Upper lobe of right lung (tissue), 1 donor: ENCODE measurements around the gene SIPA1L3. TPM values are rescaled to one million over a fixed set of nuclear protein-coding genes. Genes with fewer than 3 reads are reported as not detected.

Source experiments
- ATAC-seq: fragments of 200-7000 bp; cut with Tn5 transposase; one replicate; pipeline ENCODE4 v1.9.1; 2020; ENCODE audit warnings: mild to moderate bottlenecking, moderate library complexity
- DNase-seq: peaks from one replicate; pipeline ENCODE4 v3.0.0-alpha.2; 2020
- H3K27ac ChIP-seq: fragments of 200-600 bp; one replicate; pipeline ENCODE4 v1.8.0; 2022
- H3K27me3 ChIP-seq: fragments of 200-600 bp; one replicate; pipeline ENCODE4 v1.8.0; 2022; ENCODE audit warnings: mild to moderate bottlenecking
- H3K36me3 ChIP-seq: fragments of 200-600 bp; one replicate; pipeline ENCODE4 v1.8.0; 2022
- H3K4me1 ChIP-seq: fragments of 200-600 bp; one replicate; pipeline ENCODE4 v1.8.0; 2022
- H3K4me3 ChIP-seq: fragments of 200-600 bp; one replicate; pipeline ENCODE4 v1.8.0; 2022; ENCODE audit warnings: mild to moderate bottlenecking
- H3K9me3 ChIP-seq: fragments of 200-600 bp; one replicate; pipeline ENCODE4 v1.8.0; 2022
- CTCF ChIP-seq: fragments of 200-600 bp; IDR thresholded peaks from one replicate; pipeline ENCODE4 v1.8.0; 2022; ENCODE audit warnings: antibody characterized with exemption
- intact Hi-C: fragments of 100-400 bp; cut with DNase I; formaldehyde crosslinking; loops from one replicate; pipeline ENCODE4 v1.11.0; 2022
- total RNA-seq: library from RNA; stranded (reverse); fragmentation: NEBNext Ultra II Directional; extraction: Animal tissue kit (Norgen Biotek cat#: 25700); gene quantifications from one replicate; pipeline ENCODE4 v1.2.1, GENCODE V29; 2021
- donor health status: DM: no; HTN: yes; CAD: no; lungs with severe emphysema.

SIPA1L3 gene
- total RNA-seq, 1 donor from 2014 or later = 66.3 TPM

GRCh38 chr19:38030686-38031422 is 123.8 kb downstream of the SIPA1L3 start:
- no peak for ATAC-seq
- DNase-seq = no peak
- H3K4me3 ChIP-seq = no peak overlapping the region
- peaks cover 22% of the 10 kb centered on the region for H3K4me1 ChIP-seq
- intact Hi-C loops = no loop called here
- H3K9me3 ChIP-seq = no peaks in the 10 kb centered on the region
- TF ChIP-seq CTCF = no peak
- no peak overlapping the region for H3K27ac ChIP-seq
- no peaks in the 10 kb centered on the region for H3K36me3 ChIP-seq
- no peaks in the 10 kb centered on the region for H3K27me3 ChIP-seq

- no peak for TF ChIP-seq CTCF
- H3K4me3 ChIP-seq = no peak overlapping the region
- no peaks in the 10 kb centered on the region for H3K27me3 ChIP-seq
- ATAC-seq = no peak
- H3K4me1 ChIP-seq = peaks cover 20% of the 10 kb centered on the region
- H3K9me3 ChIP-seq = no peaks in the 10 kb centered on the region
- intact Hi-C loops = no loop called here
- DNase-seq = no peak
- no peaks in the 10 kb centered on the region for H3K36me3 ChIP-seq
- H3K27ac ChIP-seq = no peak overlapping the region
These were observed 124.4 kb downstream of the SIPA1L3 start for GRCh38 chr19:38031423-38031770.

GRCh38 chr19:38032151-38032550 is 125.1 kb downstream of the SIPA1L3 start:
- ATAC-seq (no peak), DNase-seq (no peak)
- Histone ChIP-seq H3K27ac (no peak overlapping the region), H3K4me3 (no peak overlapping the region), H3K9me3 (no peaks in the 10 kb centered on the region), H3K36me3 (no peaks in the 10 kb centered on the region), H3K27me3 (no peaks in the 10 kb centered on the region), H3K4me1 (peaks cover 20% of the 10 kb centered on the region)
- no peak for TF ChIP-seq CTCF
- intact Hi-C loops = no loop called here

GRCh38 chr19:38032951-38033350 is 125.9 kb downstream of the SIPA1L3 start:
- peak overlapping the region; percentile 6 for H3K27ac ChIP-seq
- H3K36me3 ChIP-seq = no peaks in the 10 kb centered on the region

GRCh38 chr19:38033658-38034491 is 126.9 kb downstream of the SIPA1L3 start:
- no peaks in the 10 kb centered on the region for H3K9me3 ChIP-seq
- DNase-seq = no peak
- no peak overlapping the region for H3K27ac ChIP-seq
- intact Hi-C loops = no loop called here
- no peak for TF ChIP-seq CTCF
- H3K4me3 ChIP-seq = no peak overlapping the region
- H3K36me3 ChIP-seq = no peaks in the 10 kb centered on the region
- ATAC-seq = peak; percentile 58
- H3K4me1 ChIP-seq = peaks cover 20% of the 10 kb centered on the region
- no peaks in the 10 kb centered on the region for H3K27me3 ChIP-seq

More at GRCh38 chr19:38032951-38033350, 125.9 kb downstream of the SIPA1L3 start:
- ATAC-seq (no peak), DNase-seq (no peak)
- no peaks in the 10 kb centered on the region for H3K27me3 ChIP-seq
- no peak overlapping the region for H3K4me3 ChIP-seq
- peaks cover 20% of the 10 kb centered on the region for H3K4me1 ChIP-seq
- TF ChIP-seq CTCF = no peak
- intact Hi-C loops = no loop called here
- no peaks in the 10 kb centered on the region for H3K9me3 ChIP-seq
